PC-9 (cell line): ENCODE data around the gene KCNN3. TPM values are rescaled to one million over a fixed set of nuclear protein-coding genes. Genes with fewer than 3 reads are reported as not detected.

ENCODE experiments used
- BruUV-seq: library from RNA; stranded (reverse); fragments of 400-500 nt; replicated peaks from 2 replicates; lab custom pipeline; 2021; lab: Mats Ljungman, UMichigan
- CTCF ChIA-PET: fragments of 300-600 bp; sonication (Branson Sonifier 250); formaldehyde crosslinking; loops from one replicate; lab custom pipeline; 2022; ENCODE audit warnings: antibody characterized with exemption; lab: Charles Lee
- POLR2A ChIA-PET: fragments of 300-600 bp; sonication (Branson Sonifier 250); formaldehyde crosslinking; loops from one replicate; lab custom pipeline; 2022; ENCODE audit warnings: antibody characterized with exemption; ENCODE audit not compliant: unreplicated experiment; lab: Charles Lee
- DNase-seq, 2 experiments: peaks; one replicate each; pipeline versions ENCODE4 v3.0.0 to v3.0.0-alpha.2; 2015 to 2022; ENCODE audit warnings: mixed read lengths in 1 of 2
- H2AFZ ChIP-seq: fragments of 200-600 bp; sonication (generic); 2 replicates; pipeline ENCODE4 v1.8.1; 2017; ENCODE audit warnings: antibody characterized with exemption
- H3F3A ChIP-seq: fragments of 200-600 bp; sonication (generic); 2 replicates; pipeline ENCODE4 v1.8.1; 2017; ENCODE audit warnings: antibody characterized with exemption, mild to moderate bottlenecking, low read depth; ENCODE audit not compliant: insufficient read depth
- H3K27ac ChIP-seq: fragments of 200-600 bp; sonication (generic); 2 replicates; pipeline ENCODE4 v1.6.1; 2016; ENCODE audit warnings: mixed run types
- H3K27me3 ChIP-seq: fragments of 200-600 bp; sonication (generic); 2 replicates; pipeline ENCODE4 v1.6.1; 2016; ENCODE audit warnings: low read depth, mixed run types; ENCODE audit not compliant: insufficient read depth
- H3K36me3 ChIP-seq: fragments of 200-600 bp; sonication (generic); 2 replicates; pipeline ENCODE4 v1.6.1; 2016; ENCODE audit warnings: low read depth, mixed run types
- H3K4me1 ChIP-seq: fragments of 200-600 bp; sonication (generic); replicated peaks from 2 replicates; pipeline ENCODE4 v1.6.1; 2016; ENCODE audit warnings: mixed run types; ENCODE audit not compliant: insufficient read depth
- H3K4me2 ChIP-seq: fragments of 200-600 bp; sonication (generic); 2 replicates; pipeline ENCODE4 v1.6.1; 2017; ENCODE audit warnings: mixed run types
- H3K4me3 ChIP-seq: fragments of 200-600 bp; sonication (generic); 2 replicates; pipeline ENCODE4 v1.6.1; 2016; ENCODE audit warnings: mixed run types
- H3K79me2 ChIP-seq: fragments of 200-600 bp; sonication (generic); 2 replicates; pipeline ENCODE4 v1.6.1; 2017; ENCODE audit warnings: low read depth, mixed run types
- H3K9me2 ChIP-seq: fragments of 200-600 bp; sonication (generic); 2 replicates; pipeline ENCODE4 v1.8.1; 2017; ENCODE audit warnings: mild to moderate bottlenecking; ENCODE audit not compliant: insufficient read depth
- H3K9me3 ChIP-seq: fragments of 200-600 bp; sonication (generic); 2 replicates; pipeline ENCODE4 v1.8.1; 2016; ENCODE audit warnings: low read depth; ENCODE audit not compliant: insufficient read depth
- H4K20me1 ChIP-seq: fragments of 200-600 bp; sonication (generic); 2 replicates; pipeline ENCODE4 v1.8.1; 2017; ENCODE audit not compliant: insufficient read depth
- EZH2 ChIP-seq: fragments of 200-600 bp; sonication (generic); IDR thresholded peaks from 2 replicates; pipeline ENCODE4 v1.8.0; 2017; ENCODE audit warnings: antibody characterized with exemption, low read depth
- intact Hi-C: fragments of 100-400 bp; cut with micrococcal nuclease; formaldehyde crosslinking; loops from one replicate; pipeline ENCODE4 v1.10.0; 2022; ENCODE audit not compliant: unreplicated experiment
- total RNA-seq: library from RNA; stranded (reverse); gene quantifications from 2 replicates; pipeline ENCODE4 v1.2.3, GENCODE V29; 2021
- TF ChIP-seq, protein P1 (sequence below): fragments of 200-600 bp; sonication (generic); conservative IDR thresholded peaks from 2 replicates; pipeline ENCODE4 v1.6.1; 2017; ENCODE audit warnings: mixed run types, antibody characterized with exemption, mild to moderate bottlenecking, moderate library complexity

The KCNN3 gene
- total RNA-seq, 1 experiment from 2014 or later: 1.1 TPM

- Histone ChIP-seq H3K9me2 (no peaks in the 10 kb centered on the region), H3K9me3 (no peaks in the 10 kb centered on the region), H2AFZ (no peak overlapping the region), H3K4me2 (no peak overlapping the region), H3K79me2 (no peaks in the 10 kb centered on the region), H4K20me1 (no peaks in the 10 kb centered on the region), H3K27me3 (peaks cover 92% of the 10 kb centered on the region), H3K4me1 (no peaks in the 10 kb centered on the region), H3K4me3 (no peak overlapping the region), H3F3A (no peaks in the 10 kb centered on the region), H3K36me3 (no peaks in the 10 kb centered on the region), H3K27ac (no peak overlapping the region)
- DNase-seq: no peak
- TF ChIP-seq, protein P1, sequence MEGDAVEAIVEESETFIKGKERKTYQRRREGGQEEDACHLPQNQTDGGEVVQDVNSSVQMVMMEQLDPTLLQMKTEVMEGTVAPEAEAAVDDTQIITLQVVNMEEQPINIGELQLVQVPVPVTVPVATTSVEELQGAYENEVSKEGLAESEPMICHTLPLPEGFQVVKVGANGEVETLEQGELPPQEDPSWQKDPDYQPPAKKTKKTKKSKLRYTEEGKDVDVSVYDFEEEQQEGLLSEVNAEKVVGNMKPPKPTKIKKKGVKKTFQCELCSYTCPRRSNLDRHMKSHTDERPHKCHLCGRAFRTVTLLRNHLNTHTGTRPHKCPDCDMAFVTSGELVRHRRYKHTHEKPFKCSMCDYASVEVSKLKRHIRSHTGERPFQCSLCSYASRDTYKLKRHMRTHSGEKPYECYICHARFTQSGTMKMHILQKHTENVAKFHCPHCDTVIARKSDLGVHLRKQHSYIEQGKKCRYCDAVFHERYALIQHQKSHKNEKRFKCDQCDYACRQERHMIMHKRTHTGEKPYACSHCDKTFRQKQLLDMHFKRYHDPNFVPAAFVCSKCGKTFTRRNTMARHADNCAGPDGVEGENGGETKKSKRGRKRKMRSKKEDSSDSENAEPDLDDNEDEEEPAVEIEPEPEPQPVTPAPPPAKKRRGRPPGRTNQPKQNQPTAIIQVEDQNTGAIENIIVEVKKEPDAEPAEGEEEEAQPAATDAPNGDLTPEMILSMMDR: no peak
- TF ChIP-seq EZH2: no peak
- intact Hi-C loops: no loop called here
- no TSS peak for BruUV-seq
- CTCF ChIA-PET: no interaction called here
- POLR2A ChIA-PET: interaction anchor here (0.6 to 0.7 kb wide), 2 partner anchors 55 to 86 kb away, joined by 3 read pairs; partner anchors contain the start of gene SHC1
Measured at GRCh38 chr1:154884869-154885701, 15.0 kb upstream of the KCNN3 start.

GRCh38 chr1:154883919-154884868 lies 14.1 kb upstream of the KCNN3 start:
- DNase-seq: no peak
- H3K4me2 ChIP-seq: no peak overlapping the region
- H4K20me1 ChIP-seq: no peaks in the 10 kb centered on the region
- CTCF ChIA-PET: no interaction called here
- no peaks in the 10 kb centered on the region for H3K79me2 ChIP-seq
- H3K4me1 ChIP-seq: no peaks in the 10 kb centered on the region
- no peaks in the 10 kb centered on the region for H3F3A ChIP-seq
- H3K9me3 ChIP-seq: no peaks in the 10 kb centered on the region
- BruUV-seq: no TSS peak
- no peaks in the 10 kb centered on the region for H3K9me2 ChIP-seq
- no peak overlapping the region for H3K27ac ChIP-seq
- POLR2A ChIA-PET: interaction anchor here (0.7 kb wide), 1 partner anchor 87 kb away, joined by 3 read pairs; the partner anchor contains the start of gene SHC1
- no peak overlapping the region for H3K4me3 ChIP-seq
- TF ChIP-seq, protein P1: no peak
- TF ChIP-seq EZH2: no peak
- H3K36me3 ChIP-seq: no peaks in the 10 kb centered on the region
- intact Hi-C loops: no loop called here
- no peak overlapping the region for H2AFZ ChIP-seq
- H3K27me3 ChIP-seq: peaks cover 91% of the 10 kb centered on the region
